OCI-M1 (cell line): ENCODE data around the gene GPHN.

ENCODE experiments used
- DNase-seq: peaks from one replicate; lab custom pipeline; 2025; lab: John Stamatoyannopoulos, UW

Gene GPHN

GRCh38 chr14:66601932-66602578 lies 94.1 kb downstream of the GPHN start:
- DNase-seq, result no peak

DNA sequence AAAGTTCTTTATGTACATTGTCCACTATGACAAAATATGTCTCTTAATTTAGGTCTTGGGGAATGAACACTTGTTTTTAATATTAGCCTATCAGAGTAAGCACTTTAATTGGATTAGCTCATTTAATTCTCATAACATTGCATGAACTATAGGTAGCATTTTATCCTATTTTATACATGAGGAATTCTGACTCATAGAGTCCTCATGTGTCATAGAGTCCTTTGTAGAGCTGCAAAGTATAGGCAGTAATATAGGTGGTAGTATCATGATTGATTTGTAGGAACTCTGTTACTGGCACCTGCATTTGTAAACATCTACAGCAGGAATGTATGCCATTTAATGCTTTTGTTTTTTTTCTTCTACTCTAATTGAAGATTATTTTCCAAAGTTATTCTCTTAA lies 96.0 kb downstream of the GPHN start:
- DNase-seq, result no peak

DNA sequence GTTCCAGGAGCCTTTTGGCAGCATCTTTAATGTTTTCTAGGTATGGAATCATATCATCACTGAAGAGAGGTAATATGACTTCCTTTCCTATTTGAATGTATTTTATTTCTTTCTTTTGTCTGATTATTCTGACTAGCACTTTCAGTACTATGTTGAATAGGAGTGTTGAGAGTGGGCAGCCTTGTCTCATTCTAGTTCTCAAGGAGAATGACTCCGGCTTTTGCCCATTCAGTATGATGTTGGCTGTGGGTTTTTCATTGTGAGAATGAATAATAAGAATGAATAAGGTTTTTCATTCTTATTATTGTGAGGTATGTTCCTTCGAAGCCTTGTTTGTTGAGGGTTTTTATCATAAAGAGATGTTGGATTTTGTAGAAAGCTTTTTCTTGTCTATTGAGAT lies 98.9 kb downstream of the GPHN start:
- no peak for DNase-seq

- DNase-seq, result peak; percentile 1
Observed at GRCh38 chr14:66610154-66610563, 102.2 kb downstream of the GPHN start.

GRCh38 chr14:66613344-66613743 lies 105.4 kb downstream of the GPHN start:
- DNase-seq, result no peak

DNA sequence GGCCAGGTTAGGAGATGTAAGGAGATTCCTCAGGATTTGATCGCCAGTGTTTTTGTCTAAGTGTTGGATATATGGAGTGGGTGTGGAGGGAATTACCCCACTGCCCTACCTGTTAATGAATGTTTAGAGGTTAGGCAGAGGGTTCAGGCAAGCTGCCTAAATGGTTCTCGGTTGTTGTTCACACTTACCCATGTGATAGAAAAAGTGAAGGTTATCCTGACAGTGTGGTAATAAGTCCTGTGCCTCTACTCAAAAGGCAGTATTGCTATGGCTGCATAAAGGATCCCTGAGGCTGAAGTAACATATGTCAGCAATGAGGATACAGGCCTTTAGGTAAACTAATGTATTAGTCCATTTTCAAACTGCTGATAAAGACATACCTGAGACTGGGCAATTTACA lies 112.0 kb downstream of the GPHN start:
- DNase-seq, result no peak

DNA sequence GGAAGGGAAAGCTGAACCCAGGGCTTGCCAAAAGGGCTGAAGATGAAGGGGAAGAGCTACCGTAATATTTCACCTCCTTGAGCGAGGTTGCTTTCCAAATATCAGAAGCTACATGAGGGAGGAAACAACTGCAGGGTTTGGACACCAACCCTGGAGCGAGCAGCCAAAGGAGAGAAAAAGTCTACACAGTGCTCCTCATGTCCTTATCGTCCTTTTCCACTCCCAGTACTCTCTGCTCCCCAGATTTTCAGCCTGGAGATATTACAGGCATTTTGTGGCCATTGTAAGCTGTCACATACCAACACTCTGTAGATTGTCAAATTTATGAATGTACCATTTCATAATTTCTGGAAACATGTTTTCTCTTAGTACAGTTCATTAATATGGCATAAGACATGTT lies 115.9 kb downstream of the GPHN start:
- no peak for DNase-seq

- peak; percentile 37 for DNase-seq
Observed at GRCh38 chr14:66624336-66624937, 116.5 kb downstream of the GPHN start.

DNA sequence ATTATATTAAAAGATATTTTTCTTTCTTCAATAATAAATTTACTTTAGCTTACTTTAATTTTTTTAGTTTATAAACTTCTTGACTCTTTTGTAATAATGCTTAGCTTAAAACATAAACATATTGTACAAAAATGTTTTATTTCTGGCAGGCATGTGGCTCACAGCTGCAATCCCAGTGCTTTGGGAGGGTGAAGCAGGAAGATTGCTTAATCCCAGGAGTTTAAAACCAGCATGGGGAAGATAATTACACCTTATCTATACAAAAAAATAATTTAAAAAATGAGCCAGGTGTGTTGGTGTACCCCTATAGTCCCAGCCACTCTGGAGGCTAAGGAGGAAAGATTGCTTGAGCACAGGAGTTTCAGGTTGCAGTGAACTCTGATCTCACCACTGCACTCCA lies 120.7 kb downstream of the GPHN start:
- DNase-seq, result no peak

DNA sequence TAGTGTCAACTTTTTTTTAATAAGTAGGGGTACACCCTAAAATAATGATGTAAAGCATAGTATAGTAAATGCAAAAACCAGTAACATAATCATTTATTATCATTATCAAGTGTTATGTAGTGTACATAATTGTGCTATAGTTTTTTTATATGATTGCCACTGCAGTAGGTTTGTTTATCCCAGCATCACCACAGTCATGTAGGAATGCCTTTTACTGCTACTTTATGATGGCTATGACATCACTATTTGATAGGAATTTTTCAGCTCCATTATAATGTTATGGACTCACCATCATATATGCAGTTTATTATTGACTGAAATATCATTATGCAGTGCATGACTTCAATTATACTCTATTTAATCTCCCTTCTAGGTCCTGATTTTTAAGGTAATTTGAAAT lies 121.6 kb downstream of the GPHN start:
- DNase-seq, result no peak

DNA sequence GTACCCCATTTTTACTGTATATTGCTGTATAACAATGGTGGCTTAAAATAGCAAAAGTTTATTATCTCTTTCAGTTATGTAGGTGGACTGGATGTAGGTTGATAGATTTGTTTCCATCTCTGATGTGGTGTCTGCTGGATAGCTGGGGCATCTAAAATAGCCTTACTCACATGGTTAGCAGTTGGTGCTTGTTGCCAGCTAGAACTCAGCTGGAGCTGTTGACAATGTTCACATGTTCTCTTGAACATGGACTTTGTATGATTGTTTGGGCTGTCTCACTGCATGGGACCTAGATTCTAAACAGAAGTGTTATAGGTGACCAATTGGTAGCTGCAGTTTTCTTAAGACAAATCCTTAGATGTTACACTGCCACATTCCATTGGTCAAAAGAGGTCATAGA lies 126.9 kb downstream of the GPHN start:
- DNase-seq, result no peak

DNA sequence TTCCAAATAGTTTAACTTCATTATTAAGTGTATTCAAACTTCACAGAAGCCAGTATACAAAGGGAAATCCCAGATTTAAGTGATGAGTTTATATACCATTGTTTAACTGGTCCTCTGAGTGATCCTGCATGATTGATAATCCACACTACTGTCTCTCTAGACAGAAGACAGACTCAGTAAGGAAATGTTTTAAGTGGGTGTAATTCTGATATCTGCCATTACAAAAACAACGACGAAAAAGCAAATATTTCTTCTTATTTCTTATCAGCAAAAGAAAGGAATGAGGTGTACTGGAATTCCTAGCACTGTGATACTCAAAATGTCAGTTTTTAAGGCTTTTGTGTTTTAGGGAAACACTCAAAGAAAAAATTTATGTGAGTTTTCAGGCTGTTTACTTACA lies 127.5 kb downstream of the GPHN start:
- DNase-seq, result no peak

GRCh38 chr14:66636240-66636639 lies 128.3 kb downstream of the GPHN start:
- no peak for DNase-seq

- DNase-seq, result no peak
Observed at GRCh38 chr14:66638689-66639088, 130.7 kb downstream of the GPHN start.

DNA sequence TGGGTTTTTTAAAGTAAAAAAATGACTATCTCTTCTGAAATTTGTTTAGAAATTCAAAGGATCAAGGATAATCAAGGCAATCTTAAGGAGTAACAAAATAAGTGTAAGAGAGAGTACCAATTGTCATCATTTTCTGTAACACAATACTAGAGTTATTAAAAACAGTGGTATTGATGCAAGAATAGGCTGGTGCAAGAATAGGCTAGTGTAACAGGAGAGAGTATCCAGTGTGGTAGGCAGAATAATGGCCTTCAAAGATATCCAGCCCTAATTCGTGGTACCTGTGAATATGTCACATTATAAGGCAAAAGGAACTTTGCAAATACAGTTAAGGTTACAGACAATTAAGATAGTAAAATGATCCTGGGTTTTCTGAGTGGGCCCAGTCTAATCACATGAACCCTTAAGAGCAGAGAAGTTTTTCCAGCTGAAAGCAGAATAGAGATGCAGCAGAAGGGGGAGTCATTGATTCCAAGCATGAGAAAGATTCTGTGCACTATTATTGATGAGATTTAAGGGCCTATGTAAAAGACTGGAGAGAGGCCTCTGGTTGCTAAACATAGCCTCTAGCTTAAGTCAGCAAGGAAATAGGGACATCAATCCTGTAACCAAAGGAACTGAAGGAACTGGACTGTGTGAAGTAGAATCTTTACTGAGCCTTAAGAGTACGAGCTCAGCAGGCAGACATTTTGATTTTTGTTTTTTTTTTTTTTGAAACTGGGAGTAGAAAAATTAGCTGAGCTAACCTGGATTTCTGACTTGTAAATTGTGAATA lies 134.1 kb downstream of the GPHN start:
- no peak for DNase-seq

- DNase-seq, result no peak
Observed at GRCh38 chr14:66643344-66643743, 135.4 kb downstream of the GPHN start.

DNA sequence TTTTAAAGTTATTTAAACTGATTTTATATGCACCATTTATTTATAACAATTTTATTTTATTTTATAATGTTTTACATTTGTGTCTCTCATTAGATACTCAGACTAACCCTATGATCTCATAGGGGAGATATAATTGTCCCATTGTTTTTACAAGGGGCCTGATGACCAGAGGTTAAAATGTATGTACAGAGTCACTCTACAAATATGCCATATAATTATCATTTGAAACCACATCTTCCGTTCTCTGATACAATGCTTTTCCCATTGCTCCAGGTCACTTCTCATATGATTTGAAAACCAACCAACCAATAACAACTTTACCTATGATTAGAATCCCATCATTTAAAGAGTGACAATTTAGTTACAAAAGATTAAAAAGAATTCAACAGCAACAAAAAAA lies 137.8 kb downstream of the GPHN start:
- no peak for DNase-seq

- DNase-seq, result no peak
Observed at GRCh38 chr14:66649498-66649897, 141.6 kb downstream of the GPHN start.

GRCh38 chr14:66650491-66650911 lies 142.6 kb downstream of the GPHN start:
- DNase-seq, result no peak

DNA sequence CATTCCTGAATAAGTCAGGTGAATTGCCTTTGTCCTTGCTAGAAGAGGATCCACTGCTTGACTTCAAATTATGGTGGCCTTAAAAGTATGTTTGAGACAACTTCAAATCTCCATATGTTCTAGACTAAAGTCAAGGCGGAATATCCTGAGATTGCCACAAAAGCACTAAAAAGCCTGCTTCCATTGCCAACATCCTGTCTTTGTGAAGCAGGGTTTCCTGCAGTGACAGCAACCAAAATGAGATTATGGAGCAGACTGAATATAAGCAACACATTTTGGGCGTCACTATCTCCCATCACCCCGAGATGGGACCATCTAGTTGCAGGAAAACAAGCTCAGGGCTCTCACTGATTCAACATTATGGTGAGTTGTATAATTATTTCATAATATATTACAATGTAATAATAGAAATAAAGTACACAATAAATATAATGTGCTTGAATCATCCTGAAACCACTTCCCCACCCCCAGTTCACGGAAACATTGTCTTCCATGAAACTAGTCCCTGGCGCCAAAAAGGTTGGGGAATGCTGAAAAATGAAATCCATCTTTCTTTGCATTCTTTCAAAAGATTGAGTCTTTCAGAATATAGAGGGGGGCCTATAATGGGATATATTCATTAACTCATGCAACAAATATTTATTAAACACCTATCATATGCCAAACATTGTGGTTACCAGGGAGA lies 143.7 kb downstream of the GPHN start:
- no peak for DNase-seq

- DNase-seq, result no peak
Observed at GRCh38 chr14:66652525-66653106, 144.7 kb downstream of the GPHN start.

DNA sequence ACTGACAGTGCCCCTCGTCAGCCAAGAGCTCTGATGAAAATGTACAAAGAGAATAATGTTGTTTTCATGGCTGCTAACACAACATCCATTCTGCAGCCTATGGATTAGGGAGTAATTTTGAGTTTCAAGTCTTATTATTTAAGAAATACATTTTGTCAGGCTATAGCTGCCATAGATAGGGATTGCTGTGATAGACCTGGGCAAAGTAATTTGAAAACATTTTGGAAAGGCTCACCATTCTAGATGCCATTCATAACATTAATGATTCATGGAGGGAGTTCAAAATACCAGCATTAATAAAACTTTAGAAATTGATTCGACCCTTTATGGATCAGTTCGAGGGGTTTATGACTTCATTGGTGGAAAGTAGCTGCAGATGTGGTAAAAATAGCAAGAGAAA lies 149.8 kb downstream of the GPHN start:
- DNase-seq, result no peak
